IMR-90 (cell line): Measurements from ENCODE around the gene SYNPR. TPM values are rescaled to one million over a fixed set of nuclear protein-coding genes. Genes with fewer than 3 reads are reported as not detected.

Experiments
- ATAC-seq: fragments of 200-7000 bp; cut with Tn5 transposase; 2 replicates; pipeline ENCODE4 v1.9.1; 2020; ENCODE audit warnings: low read depth, mild to moderate bottlenecking, moderate library complexity
- BruUV-seq: library from RNA; stranded (reverse); fragments of 400-500 nt; replicated peaks from 2 replicates; lab custom pipeline; 2021; lab: Mats Ljungman, UMichigan
- CTCF ChIA-PET: fragments of 300-600 bp; formaldehyde crosslinking; extraction: SDS; loops from one replicate; lab custom pipeline; 2021; ENCODE audit warnings: antibody characterized with exemption; lab: Yijun Ruan, JAX
- POLR2A ChIA-PET: fragments of 300-600 bp; sonication (Branson Sonifier 250); formaldehyde crosslinking; loops from one replicate; lab custom pipeline; 2022; ENCODE audit warnings: antibody characterized with exemption; ENCODE audit not compliant: unreplicated experiment; lab: Charles Lee
- DNase-seq: peaks from one replicate; pipeline ENCODE4 v3.0.0; 2013
- H2AFZ ChIP-seq: replicated peaks from 2 replicates; pipeline ENCODE3; 2013; ENCODE audit warnings: low read length, mild to moderate bottlenecking; ENCODE audit not compliant: poor library complexity
- H2AK5ac ChIP-seq: 2 replicates; pipeline ENCODE4 v1.6.1; 2013; ENCODE audit warnings: low read depth, low read length, inconsistent platforms
- H2AK9ac ChIP-seq: replicated peaks from 2 replicates; pipeline ENCODE3; 2013; ENCODE audit warnings: mild to moderate bottlenecking, low read depth, low read length, moderate library complexity; ENCODE audit not compliant: poor library complexity
- H2BK120ac ChIP-seq: 2 replicates; pipeline ENCODE4 v1.6.1; 2013; ENCODE audit warnings: low read depth, low read length, inconsistent platforms
- H2BK15ac ChIP-seq: 3 replicates; pipeline ENCODE4 v1.6.1; 2013; ENCODE audit warnings: low read depth, low read length, inconsistent platforms
- H2BK20ac ChIP-seq: 2 replicates; pipeline ENCODE4 v1.6.1; 2013; ENCODE audit warnings: low read depth, mild to moderate bottlenecking, inconsistent platforms, low read length, moderate library complexity
- H2BK5ac ChIP-seq: 2 replicates; pipeline ENCODE4 v1.6.1; 2013; ENCODE audit warnings: mild to moderate bottlenecking, low read depth, low read length, inconsistent platforms; ENCODE audit not compliant: poor library complexity, severe bottlenecking
- H3K14ac ChIP-seq: replicated peaks from 2 replicates; pipeline ENCODE4 v1.6.1; 2013; ENCODE audit warnings: low read depth, low read length, inconsistent platforms
- H3K18ac ChIP-seq: 2 replicates; pipeline ENCODE4 v1.6.1; 2013; ENCODE audit warnings: low read depth, low read length, control low read depth
- H3K23ac ChIP-seq: 2 replicates; pipeline ENCODE4 v1.6.1; 2013; ENCODE audit warnings: low read depth, low read length, inconsistent platforms
- H3K27ac ChIP-seq: 2 replicates; pipeline ENCODE4 v1.5.1; 2013; ENCODE audit warnings: mild to moderate bottlenecking, control low read depth, low read length; ENCODE audit not compliant: insufficient read depth
- H3K27me3 ChIP-seq: 2 replicates; pipeline ENCODE4 v1.6.1; 2013; ENCODE audit warnings: low read length; ENCODE audit not compliant: control insufficient read depth, insufficient read depth
- H3K36me3 ChIP-seq: 2 replicates; pipeline ENCODE4 v1.6.1; 2013; ENCODE audit warnings: low read length, mixed read lengths; ENCODE audit not compliant: control insufficient read depth, insufficient read depth
- H3K4ac ChIP-seq: 2 replicates; pipeline ENCODE4 v1.6.1; 2013; ENCODE audit warnings: low read depth, low read length, inconsistent platforms
- H3K4me1 ChIP-seq: 2 replicates; pipeline ENCODE4 v1.6.1; 2013; ENCODE audit warnings: low read length, mixed read lengths; ENCODE audit not compliant: control insufficient read depth, insufficient read depth
- H3K4me2 ChIP-seq: 2 replicates; pipeline ENCODE4 v1.6.1; 2013; ENCODE audit warnings: low read depth, mild to moderate bottlenecking, control low read depth, low read length, moderate library complexity
- H3K4me3 ChIP-seq: 2 replicates; pipeline ENCODE4 v1.5.1; 2013; ENCODE audit warnings: low read depth, mild to moderate bottlenecking, control low read depth, low read length, moderate library complexity; ENCODE audit not compliant: insufficient read depth
- H3K56ac ChIP-seq: 2 replicates; pipeline ENCODE4 v1.6.1; 2013; ENCODE audit warnings: low read length, inconsistent platforms; ENCODE audit not compliant: insufficient read depth; ENCODE audit errors: extremely low read depth
- H3K79me1 ChIP-seq, 2 experiments: 2 replicates each; pipeline ENCODE4 v1.6.1; 2013; ENCODE audit warnings: low read length in 2 of 2, inconsistent platforms in 1 of 2, low read depth in 1 of 2
- H3K9ac ChIP-seq: 2 replicates; pipeline ENCODE4 v1.6.1; 2013; ENCODE audit warnings: low read depth, low read length, control low read depth
- H3K9me1 ChIP-seq: 2 replicates; pipeline ENCODE4 v1.6.1; 2013; ENCODE audit warnings: low read length, inconsistent platforms; ENCODE audit not compliant: insufficient read depth
- H3K9me3 ChIP-seq: 2 replicates; pipeline ENCODE4 v1.6.1; 2013; ENCODE audit warnings: low read length; ENCODE audit not compliant: control insufficient read depth, insufficient read depth
- H4K20me1 ChIP-seq: 2 replicates; pipeline ENCODE4 v1.6.1; 2013; ENCODE audit warnings: low read length, inconsistent platforms; ENCODE audit not compliant: insufficient read depth
- H4K5ac ChIP-seq: 2 replicates; pipeline ENCODE4 v1.6.1; 2013; ENCODE audit warnings: mild to moderate bottlenecking, low read depth, low read length, control low read depth
- H4K8ac ChIP-seq, 2 experiments: 2 replicates each; pipeline ENCODE4 v1.6.1; 2013; ENCODE audit warnings: low read depth in 2 of 2, low read length in 2 of 2, control low read depth in 1 of 2, inconsistent platforms in 1 of 2
- H4K91ac ChIP-seq: 2 replicates; pipeline ENCODE4 v1.6.1; 2013; ENCODE audit warnings: low read depth, low read length, inconsistent platforms; ENCODE audit not compliant: insufficient read depth
- BHLHE40 ChIP-seq: fragments of 150-350 bp; IDR thresholded peaks from 2 replicates; pipeline ENCODE4 v1.6.1; 2016; ENCODE audit warnings: mild to moderate bottlenecking, low read depth, low read length
- CEBPB ChIP-seq: IDR thresholded peaks from 2 replicates; pipeline ENCODE4 v1.6.1; 2012; ENCODE audit warnings: low read depth, low read length, improper control_type of control experiment
- CHD1 ChIP-seq: IDR thresholded peaks from 2 replicates; pipeline ENCODE4 v1.6.1; 2012; ENCODE audit warnings: low read depth, low read length, improper control_type of control experiment
- FOS ChIP-seq: fragments of 150-350 bp; IDR thresholded peaks from 2 replicates; pipeline ENCODE4 v1.6.1; 2016; ENCODE audit warnings: low read depth, low read length
- MAFK ChIP-seq: IDR thresholded peaks from 2 replicates; pipeline ENCODE4 v1.6.1; 2012; ENCODE audit warnings: low read depth, low read length, improper control_type of control experiment
- MAZ ChIP-seq: IDR thresholded peaks from 2 replicates; pipeline ENCODE4 v1.6.1; 2012; ENCODE audit warnings: low read depth, mild to moderate bottlenecking, low read length, improper control_type of control experiment, moderate library complexity, borderline replicate concordance
- MXI1 ChIP-seq: IDR thresholded peaks from 2 replicates; pipeline ENCODE4 v1.6.1; 2012; ENCODE audit warnings: low read depth, mild to moderate bottlenecking, low read length, moderate library complexity, borderline replicate concordance
- NFE2L2 ChIP-seq: fragments of 150-350 bp; IDR thresholded peaks from 2 replicates; pipeline ENCODE4 v1.6.1; 2016; ENCODE audit warnings: low read depth, mild to moderate bottlenecking, low read length
- POLR2A ChIP-seq: IDR thresholded peaks from 2 replicates; pipeline ENCODE4 v1.6.1; 2012; ENCODE audit warnings: mild to moderate bottlenecking, low read depth, low read length
- RAD21 ChIP-seq: IDR thresholded peaks from 2 replicates; pipeline ENCODE4 v1.6.1; 2012; ENCODE audit warnings: low read length, improper control_type of control experiment
- RCOR1 ChIP-seq: IDR thresholded peaks from 2 replicates; pipeline ENCODE4 v1.6.1; 2012; ENCODE audit warnings: mild to moderate bottlenecking, low read length, improper control_type of control experiment; ENCODE audit not compliant: insufficient replicate concordance
- RFX5 ChIP-seq: IDR thresholded peaks from 2 replicates; pipeline ENCODE4 v1.8.0; 2012; ENCODE audit warnings: low read depth, mild to moderate bottlenecking, low read length, moderate library complexity
- SMC3 ChIP-seq: fragments of 150-350 bp; IDR thresholded peaks from 2 replicates; pipeline ENCODE4 v1.6.1; 2016; ENCODE audit warnings: low read depth, mild to moderate bottlenecking, antibody characterized with exemption, low read length, moderate library complexity
- WGBS, 2 experiments: methylation state at CpG; one replicate each; pipeline versions ENCODE4 v1.1.5 to v1.1.7; 2013; ENCODE audit warnings: missing lambda C conversion rate in 2 of 2; ENCODE audit not compliant: insufficient read length in 1 of 2; ENCODE audit errors: extremely low coverage in 2 of 2; 5-methylcytosine and 5-hydroxymethylcytosine counted together
- dilution Hi-C: fragments of 300-500 bp; cut with HindIII; formaldehyde crosslinking; loops from one replicate; pipeline ENCODE4 v1.14.3; 2018; ENCODE audit warnings: low sequenced_read_pairs; ENCODE audit not compliant: unreplicated experiment
- in situ Hi-C: fragments of 300-500 bp; cut with MboI; formaldehyde crosslinking; loops from 3 replicates; pipeline ENCODE4 v1.14.3; 2019; ENCODE audit warnings: low sequenced_read_pairs, inconsistent platforms, mixed read lengths
- intact Hi-C: fragments of 100-400 bp; cut with micrococcal nuclease; formaldehyde crosslinking; loops from 2 replicates; pipeline ENCODE4 v1.10.0; 2022
- polyA plus RNA-seq, 3 experiments: library from polyadenylated mRNA; depleted of rRNA; stranded (reverse); fragments of >200 nt; gene quantifications; 2 replicates each; pipeline ENCODE4 v1.2.3, GENCODE V29; 2012; ENCODE audit warnings: low replicate concordance in 1 of 3
- total RNA-seq: library from RNA; depleted of rRNA; stranded (reverse); fragments of >200 nt; gene quantifications from 2 replicates; pipeline ENCODE4 v1.2.3, GENCODE V29; 2012
- TF ChIP-seq, protein P1 (sequence below): fragments of 150-350 bp; IDR thresholded peaks from 2 replicates; pipeline ENCODE4 v1.6.1; 2016; ENCODE audit warnings: low read depth, mild to moderate bottlenecking, low read length, moderate library complexity, borderline replicate concordance
- TF ChIP-seq, protein P2 (sequence below): fragments of 150-350 bp; IDR thresholded peaks from 2 replicates; pipeline ENCODE4 v1.6.1; 2017; ENCODE audit warnings: mild to moderate bottlenecking, antibody characterized with exemption, low read length, low read depth
- TF ChIP-seq, protein P3 (sequence below): conservative IDR thresholded peaks from 2 replicates; pipeline ENCODE4 v1.5.1; 2012; ENCODE audit warnings: mild to moderate bottlenecking, low read depth, low read length, improper control_type of control experiment

SYNPR gene
- total and polyA plus RNA-seq, 2 of the 4 experiments (the other 2 are of a cell fraction) = not detected

DNA sequence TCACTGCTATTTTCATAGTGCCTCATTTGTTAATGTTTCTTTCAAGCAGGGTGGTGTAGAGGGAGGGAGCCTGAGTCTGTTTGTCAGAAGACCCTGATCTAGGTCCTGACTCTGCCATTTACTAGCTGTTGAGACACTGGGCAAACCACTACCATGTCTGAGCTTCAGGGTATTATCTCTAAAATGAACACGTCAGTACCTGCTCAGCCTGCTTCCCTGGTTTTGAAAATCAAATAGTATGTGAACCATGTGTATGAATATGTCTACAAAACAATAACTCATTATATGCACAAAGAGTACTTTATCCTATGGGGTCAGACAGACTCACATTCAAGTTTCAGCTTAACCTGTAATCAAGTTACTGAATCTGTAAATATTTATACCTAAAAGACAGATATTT, 25.1 kb downstream of the SYNPR start:
- dilution Hi-C loops = no loop called here
- Histone ChIP-seq H4K5ac (no peak overlapping the region), H4K8ac (no peak overlapping the region), H2BK120ac (no peak overlapping the region), H3K4ac (no peak overlapping the region), H2BK15ac (no peak overlapping the region), H3K18ac (no peak overlapping the region), H2AK9ac (no peak overlapping the region), H3K4me1 (no peaks in the 10 kb centered on the region), H3K14ac (no peak overlapping the region), H3K4me2 (no peak overlapping the region), H3K27ac (no peak overlapping the region), H3K9me1 (no peaks in the 10 kb centered on the region), H2AFZ (no peak overlapping the region), H4K91ac (no peak overlapping the region), H3K79me1 (no peaks in the 10 kb centered on the region), H3K36me3 (no peaks in the 10 kb centered on the region), H2AK5ac (no peak overlapping the region), H3K27me3 (no peaks in the 10 kb centered on the region), H2BK5ac (no peak overlapping the region), H3K9ac (no peak overlapping the region), H3K23ac (no peak overlapping the region), H4K20me1 (no peaks in the 10 kb centered on the region), H3K4me3 (no peak overlapping the region), H3K9me3 (no peaks in the 10 kb centered on the region), H3K56ac (no peak overlapping the region), H2BK20ac (no peak overlapping the region)
- ATAC-seq (no peak), DNase-seq (no peak)
- WGBS, 2 experiments = no CpG with 5 or more reads among the region's 1 CpG
- CTCF ChIA-PET = no interaction called here
- TF ChIP-seq BHLHE40 (no peak), POLR2A (no peak), MXI1 (no peak), MAZ (no peak), CHD1 (no peak), NFE2L2 (no peak), RCOR1 (no peak), SMC3 (no peak), RAD21 (no peak), FOS (no peak), RFX5 (no peak), CEBPB (no peak), MAFK (no peak)
- TF ChIP-seq, protein P1, sequence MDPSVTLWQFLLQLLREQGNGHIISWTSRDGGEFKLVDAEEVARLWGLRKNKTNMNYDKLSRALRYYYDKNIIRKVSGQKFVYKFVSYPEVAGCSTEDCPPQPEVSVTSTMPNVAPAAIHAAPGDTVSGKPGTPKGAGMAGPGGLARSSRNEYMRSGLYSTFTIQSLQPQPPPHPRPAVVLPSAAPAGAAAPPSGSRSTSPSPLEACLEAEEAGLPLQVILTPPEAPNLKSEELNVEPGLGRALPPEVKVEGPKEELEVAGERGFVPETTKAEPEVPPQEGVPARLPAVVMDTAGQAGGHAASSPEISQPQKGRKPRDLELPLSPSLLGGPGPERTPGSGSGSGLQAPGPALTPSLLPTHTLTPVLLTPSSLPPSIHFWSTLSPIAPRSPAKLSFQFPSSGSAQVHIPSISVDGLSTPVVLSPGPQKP = no peak
- TF ChIP-seq, protein P2, sequence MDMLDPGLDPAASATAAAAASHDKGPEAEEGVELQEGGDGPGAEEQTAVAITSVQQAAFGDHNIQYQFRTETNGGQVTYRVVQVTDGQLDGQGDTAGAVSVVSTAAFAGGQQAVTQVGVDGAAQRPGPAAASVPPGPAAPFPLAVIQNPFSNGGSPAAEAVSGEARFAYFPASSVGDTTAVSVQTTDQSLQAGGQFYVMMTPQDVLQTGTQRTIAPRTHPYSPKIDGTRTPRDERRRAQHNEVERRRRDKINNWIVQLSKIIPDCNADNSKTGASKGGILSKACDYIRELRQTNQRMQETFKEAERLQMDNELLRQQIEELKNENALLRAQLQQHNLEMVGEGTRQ = no peak
- TF ChIP-seq, protein P3, sequence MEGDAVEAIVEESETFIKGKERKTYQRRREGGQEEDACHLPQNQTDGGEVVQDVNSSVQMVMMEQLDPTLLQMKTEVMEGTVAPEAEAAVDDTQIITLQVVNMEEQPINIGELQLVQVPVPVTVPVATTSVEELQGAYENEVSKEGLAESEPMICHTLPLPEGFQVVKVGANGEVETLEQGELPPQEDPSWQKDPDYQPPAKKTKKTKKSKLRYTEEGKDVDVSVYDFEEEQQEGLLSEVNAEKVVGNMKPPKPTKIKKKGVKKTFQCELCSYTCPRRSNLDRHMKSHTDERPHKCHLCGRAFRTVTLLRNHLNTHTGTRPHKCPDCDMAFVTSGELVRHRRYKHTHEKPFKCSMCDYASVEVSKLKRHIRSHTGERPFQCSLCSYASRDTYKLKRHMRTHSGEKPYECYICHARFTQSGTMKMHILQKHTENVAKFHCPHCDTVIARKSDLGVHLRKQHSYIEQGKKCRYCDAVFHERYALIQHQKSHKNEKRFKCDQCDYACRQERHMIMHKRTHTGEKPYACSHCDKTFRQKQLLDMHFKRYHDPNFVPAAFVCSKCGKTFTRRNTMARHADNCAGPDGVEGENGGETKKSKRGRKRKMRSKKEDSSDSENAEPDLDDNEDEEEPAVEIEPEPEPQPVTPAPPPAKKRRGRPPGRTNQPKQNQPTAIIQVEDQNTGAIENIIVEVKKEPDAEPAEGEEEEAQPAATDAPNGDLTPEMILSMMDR = no peak
- intact Hi-C loops = no loop called here
- POLR2A ChIA-PET = no interaction called here
- no TSS peak for BruUV-seq
- in situ Hi-C loops = no loop called here
